GM21619 (cell line): ENCODE results near the gene PRDM2.

Experiments used
- ATAC-seq: cut with Tn5 transposase; IDR thresholded peaks from one replicate; pipeline ENCODE4 v1.9.1; 2021; ENCODE audit not compliant: unreplicated experiment

The PRDM2 gene

DNA sequence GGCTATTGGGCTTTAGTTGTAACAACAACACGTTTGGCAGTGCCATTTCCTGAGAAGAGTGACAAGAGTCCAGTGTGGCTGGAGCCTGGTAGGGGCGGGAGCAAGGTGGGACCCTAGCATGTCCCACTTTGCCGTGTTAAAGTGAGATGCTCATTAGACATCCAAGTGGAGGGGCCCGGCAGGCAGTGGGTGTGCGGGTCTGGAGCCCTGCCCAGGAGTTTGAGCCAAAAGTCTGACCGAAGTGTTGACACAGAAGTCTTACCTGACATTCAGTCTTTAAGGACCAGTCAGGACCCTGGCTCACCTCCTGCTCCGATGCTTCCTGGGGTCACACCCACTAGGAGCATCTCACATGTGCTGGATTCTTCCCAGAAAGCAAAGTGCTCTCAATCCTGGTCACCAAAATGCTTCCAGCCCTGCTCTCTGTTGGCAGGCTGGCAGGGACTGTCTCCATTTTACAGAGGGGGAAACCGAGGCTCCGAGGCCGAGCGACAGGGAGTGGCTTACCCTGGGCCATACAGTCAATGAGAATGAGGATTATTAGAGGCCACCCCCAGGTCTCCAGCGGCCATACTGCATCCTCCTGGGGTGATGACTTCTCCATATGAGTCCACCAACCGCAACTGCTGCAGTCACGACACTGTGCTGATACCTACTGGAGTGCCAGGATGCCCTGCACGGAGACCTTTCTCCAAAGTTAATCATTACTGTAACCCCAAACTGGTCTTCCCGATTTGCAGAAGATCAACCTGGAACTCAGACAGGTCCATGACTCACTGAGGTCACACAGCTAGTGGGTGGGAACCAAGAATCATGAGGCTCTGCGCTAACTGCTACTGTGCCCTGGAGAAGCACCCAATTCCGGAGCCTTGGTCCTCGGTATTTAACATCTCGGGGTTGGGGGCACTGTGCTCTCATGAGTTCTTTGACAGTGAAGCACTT, 112.7 kb downstream of the PRDM2 start:
- no peak for ATAC-seq

GRCh38 chr1:13813398-13814012, 113.5 kb downstream of the PRDM2 start:
- ATAC-seq: no peak

DNA sequence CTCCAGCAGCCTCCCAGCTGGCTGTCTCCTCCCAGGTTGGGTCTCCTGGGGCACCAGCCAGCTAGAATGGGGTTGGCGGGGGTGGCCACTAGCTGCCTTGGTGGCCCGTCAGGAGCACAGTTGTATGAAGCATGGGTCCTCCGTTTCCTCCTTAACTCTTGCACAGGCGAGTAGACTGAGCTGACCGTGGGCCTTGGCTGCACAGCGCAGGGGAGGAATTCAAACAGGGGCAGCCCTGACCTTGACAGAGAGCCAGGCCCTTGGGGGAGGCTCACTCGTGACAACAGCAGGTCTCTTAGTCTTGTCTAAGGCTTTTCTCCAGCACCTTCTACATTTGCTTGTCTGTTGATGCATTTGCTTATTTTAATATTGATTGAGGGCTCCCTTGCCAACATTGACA, 114.1 kb downstream of the PRDM2 start:
- ATAC-seq: no peak

DNA sequence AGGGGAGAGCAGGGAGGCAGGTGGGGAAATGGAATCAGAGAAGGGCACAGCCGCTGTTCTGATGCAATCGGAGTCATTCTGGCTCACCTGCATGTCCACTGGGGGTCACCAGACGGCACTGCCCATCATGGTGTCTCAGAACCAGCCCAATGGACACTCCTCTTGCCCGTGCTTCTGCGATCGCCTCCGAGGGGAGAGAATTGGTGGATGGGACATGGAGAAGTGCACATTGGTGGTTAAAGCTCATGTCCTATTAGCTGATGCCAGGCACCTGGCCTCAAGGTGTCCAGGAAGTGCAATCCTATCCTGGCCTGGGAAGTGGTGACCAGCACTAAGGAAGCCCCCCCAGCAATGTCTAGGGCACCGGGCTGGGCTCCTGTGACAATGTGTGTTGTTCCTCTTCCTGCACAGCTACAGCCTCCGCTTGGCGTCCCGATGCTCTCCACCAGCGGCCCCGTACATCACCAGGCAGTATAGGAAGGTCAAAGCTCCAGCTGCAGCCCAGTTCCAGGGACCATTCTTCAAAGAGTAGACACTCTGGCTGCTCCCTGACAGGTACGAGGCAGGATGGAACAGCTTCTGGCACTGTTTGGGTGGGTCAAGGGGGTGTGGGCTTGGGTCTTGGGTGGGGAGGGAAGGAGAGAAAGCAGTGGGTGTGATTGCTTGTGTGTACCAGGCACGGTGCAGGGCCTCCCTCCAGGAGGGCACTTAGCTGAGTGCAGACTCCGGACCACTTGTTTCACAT, 116.2 kb downstream of the PRDM2 start:
- ATAC-seq: no peak

DNA sequence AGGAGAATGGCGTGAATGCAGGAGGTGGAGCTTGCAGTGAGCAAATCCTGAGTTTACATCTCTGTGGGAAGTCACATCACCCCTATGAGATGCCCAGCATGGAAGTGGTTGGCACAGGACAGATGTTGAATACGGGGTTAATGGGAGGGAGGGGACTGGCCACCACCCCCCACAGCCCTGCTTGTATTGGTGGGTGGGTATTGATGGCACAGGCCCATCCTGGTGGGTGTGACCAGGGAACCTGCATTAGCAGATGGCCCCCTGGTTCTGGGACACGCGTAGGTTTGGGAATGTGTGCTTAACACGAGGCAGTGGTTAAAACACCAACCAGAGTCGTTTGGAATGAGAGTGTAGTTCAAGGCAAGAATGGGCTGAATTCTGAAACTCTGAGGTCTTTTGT, 117.9 kb downstream of the PRDM2 start:
- no peak for ATAC-seq

- ATAC-seq: no peak
These were observed 118.9 kb downstream of the PRDM2 start for GRCh38 chr1:13818926-13819325.

DNA sequence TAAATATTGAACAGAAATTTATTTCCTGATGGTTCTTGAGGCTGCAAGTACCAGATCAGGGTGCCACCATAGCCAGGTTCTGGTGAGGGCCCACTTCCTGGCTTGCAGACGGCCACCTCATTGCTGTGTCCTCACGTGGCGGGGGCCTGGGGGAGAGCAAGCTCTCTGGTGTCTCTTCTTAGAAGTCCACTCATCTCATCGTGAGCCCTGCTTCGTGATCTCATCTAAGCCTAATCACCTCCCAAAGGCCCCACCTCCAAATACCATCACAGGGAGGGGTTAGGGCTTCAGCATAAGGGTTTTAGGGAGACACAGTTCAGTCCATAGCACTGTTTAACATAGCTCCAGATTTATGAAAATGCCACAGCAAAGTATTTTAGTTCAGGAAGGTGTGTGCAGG, 119.7 kb downstream of the PRDM2 start:
- ATAC-seq: no peak

DNA sequence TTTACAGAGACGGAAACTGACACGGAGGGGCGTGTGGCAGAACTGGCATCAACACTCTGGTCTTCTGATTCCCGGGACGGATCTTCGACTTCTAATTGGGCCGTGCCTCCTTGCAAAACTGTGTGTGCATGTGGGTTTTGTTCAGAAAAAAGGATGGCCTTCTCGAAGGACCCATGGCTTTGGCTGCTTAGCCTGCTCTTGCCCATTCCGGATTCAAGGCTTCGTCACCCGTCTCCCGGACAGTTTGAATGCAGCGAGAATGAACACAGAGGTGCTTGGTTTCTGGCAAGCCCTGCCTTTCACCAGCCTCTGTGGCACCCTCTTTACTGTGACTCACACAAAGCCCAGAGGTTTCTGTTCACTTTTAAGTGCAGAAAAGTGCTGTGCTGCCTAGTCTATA, 120.1 kb downstream of the PRDM2 start:
- ATAC-seq: no peak

GRCh38 chr1:13820456-13820855, 120.5 kb downstream of the PRDM2 start:
- no peak for ATAC-seq

DNA sequence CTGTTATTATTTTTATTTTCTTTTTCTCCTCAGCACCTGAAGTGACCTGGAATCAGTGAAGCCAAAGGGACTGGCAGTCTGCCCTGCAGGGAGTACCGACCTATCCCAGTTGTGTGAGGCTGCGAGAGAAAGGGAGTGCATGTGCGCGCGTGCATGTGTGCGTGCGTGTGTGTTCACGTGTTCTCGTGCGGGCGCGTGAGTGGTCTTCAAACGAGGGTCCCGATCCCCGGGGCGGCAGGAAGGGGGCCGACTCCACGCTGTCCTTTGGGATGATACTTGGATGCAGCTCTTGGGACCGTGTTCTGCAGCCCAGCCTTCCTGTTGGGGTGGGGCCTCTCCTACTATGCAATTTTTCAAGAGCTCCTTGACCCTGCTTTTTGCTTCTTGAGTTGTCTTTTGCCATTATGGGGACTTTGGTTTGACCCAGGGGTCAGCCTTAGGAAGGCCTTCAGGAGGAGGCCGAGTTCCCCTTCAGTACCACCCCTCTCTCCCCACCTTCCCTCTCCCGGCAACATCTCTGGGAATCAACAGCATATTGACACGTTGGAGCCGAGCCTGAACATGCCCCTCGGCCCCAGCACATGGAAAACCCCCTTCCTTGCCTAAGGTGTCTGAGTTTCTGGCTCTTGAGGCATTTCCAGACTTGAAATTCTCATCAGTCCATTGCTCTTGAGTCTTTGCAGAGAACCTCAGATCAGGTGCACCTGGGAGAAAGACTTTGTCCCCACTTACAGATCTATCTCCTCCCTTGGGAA, 123.3 kb downstream of the PRDM2 start:
- ATAC-seq: no peak

- no peak for ATAC-seq
These were observed 123.9 kb downstream of the PRDM2 start for GRCh38 chr1:13823936-13824335.

DNA sequence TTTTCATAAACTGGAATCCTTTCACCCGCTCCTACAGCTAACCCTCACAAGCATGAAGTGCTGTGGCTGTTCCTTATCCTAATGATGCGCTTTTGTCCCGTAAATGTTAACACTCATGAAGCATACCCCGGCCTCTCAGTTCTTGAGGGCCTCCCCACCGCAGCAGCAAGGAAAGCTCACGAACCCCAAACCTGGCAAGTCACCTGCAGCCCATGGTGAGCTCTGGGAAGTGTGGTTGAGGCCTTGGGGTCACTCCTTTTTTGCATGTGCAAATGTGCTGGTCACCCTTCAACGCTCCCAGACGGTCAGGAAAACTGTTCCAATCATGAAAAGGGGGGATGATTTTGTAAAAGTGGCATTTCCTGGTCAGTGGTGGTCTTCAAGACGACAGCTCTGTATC, 124.6 kb downstream of the PRDM2 start:
- ATAC-seq: no peak

DNA sequence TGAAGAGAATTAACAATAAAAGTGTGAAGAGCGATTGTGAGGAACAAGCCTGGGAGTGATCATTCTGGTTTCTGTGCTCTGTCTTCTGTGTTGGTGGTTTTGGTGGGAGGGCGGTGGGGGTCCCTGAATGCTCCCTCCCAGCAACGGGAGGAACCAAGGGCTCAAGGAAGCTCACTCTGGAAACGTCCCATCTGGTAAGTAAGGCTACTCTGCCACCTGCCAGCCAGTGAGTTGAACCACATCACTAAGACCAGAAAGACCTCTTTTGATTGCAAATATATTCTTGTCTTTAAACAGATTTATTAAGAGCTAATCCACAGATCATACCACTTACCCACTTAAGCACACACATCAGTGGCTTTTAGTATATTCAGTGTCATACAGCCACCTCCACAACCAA, 125.0 kb downstream of the PRDM2 start:
- no peak for ATAC-seq

- ATAC-seq: no peak
These were observed 126.0 kb downstream of the PRDM2 start for GRCh38 chr1:13826009-13826408.

DNA sequence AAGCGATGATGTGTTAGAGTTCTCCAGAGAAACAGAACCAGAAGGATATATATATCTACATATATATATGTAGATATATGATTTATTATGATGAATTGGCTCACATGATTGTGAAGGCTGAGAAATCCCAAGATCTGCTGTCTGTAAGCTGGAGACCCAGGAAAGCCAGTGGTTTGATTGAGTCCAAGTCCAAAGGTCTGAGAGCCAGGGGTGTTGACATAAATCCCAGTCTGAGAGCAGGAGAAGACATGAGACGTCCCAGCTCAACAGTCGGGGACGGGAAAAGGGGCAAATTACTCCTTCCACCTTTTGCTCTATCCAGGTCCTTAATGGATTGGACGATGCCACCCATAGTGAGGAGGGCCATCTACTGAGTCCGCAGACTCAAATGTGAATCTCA, 126.6 kb downstream of the PRDM2 start:
- ATAC-seq: no peak

DNA sequence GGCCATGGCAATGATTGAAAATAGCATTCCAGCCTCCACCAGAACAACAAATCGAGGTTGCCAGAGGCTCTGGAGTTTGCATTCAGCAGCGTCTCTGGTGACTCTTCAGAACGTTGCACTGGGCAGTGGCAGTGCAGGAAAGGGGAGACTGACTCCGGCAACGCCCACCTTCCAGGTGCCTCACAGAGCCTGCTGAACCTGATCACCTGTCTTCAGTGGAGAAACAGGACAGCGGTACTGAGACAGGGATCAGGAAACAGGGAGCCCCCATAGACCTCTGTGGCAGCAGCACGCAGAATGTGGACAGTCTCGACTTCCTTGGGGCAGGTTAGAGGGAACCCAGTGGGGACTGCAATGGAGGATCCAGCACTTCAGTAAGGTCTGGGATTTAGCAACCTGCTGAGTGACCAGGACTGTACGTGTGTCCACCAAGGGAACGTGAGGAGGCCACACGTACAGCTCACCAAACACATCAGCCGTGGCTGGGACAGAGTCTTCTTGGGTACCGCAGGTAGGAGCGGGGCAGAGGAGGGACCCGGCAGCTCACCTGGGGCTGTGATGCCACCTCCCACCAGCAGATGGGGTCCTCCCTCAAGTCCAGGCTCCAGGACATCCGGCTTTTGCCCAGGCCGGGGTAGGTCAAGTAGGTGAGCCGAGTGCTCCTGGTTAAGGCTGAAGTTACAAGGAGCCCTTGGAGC, 128.6 kb downstream of the PRDM2 start:
- ATAC-seq: peak; percentile 70

DNA sequence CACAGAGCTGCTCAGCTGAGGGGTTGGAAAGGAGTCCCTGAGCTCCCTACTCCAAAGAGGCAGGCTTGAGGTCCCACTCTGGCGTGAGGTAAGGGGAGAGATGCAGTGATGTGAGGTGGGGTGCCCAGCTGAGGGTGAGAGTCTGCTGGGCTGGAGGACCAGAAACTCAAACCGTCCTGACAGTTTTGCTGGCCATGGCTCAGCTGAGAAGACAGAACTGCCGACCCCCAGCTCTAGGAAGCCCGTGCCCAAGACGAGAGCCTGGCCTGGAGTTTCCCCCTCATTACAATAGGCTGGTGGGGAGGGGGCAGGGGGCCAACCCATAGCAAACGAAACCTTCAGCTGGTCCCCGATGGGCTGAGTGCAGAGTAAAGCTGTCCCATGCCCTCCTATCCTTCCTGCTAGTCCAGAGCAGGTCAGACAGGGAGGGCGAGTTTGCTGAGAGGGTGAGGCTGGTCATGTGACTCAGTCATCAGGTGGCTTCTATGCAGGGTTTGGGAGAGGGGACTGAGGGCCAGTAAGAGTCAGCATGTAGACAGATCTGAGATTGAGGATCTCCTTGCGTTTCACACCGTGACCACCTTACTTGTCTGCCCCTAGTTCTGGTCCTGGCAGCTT, 129.3 kb downstream of the PRDM2 start:
- ATAC-seq: no peak

DNA sequence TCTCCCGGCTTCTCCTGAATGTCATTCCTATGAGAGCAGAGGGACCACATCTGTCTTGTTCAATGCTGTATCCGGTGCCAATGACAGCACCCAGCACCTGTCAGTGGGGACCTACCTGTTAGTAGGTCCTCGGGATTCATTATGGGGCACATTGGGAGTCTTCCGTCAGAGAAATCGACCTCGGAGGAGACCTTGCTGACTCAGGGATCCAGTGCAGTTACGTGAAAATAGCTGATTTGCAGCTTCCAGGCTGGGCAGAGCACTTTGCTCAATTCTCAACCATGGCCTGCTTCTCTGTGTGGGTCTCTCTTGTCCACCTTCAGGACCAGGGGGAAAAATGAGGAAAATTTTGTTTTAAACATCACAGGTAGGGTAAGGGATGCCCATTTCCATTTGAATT, 130.2 kb downstream of the PRDM2 start:
- ATAC-seq: no peak

- no peak for ATAC-seq
These were observed 130.8 kb downstream of the PRDM2 start for GRCh38 chr1:13830616-13831280.

DNA sequence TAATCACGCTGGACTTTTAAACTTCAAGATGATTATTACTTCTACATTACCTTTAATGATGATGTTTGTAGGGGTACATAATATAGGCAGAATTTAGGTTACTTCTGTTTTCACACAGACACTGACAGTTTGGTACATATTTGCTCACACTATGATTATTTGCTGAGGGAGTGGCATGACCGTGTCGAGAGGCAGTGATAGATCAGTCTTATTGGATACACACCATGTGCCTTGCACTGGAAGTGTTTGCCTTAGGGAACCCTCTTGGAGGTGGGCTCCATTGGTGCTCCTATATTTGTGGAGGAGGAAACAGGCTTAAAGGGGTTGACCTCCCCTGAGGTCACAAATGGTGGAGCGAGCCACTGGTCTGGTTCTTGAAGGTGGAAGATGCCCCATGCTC, 132.1 kb downstream of the PRDM2 start:
- no peak for ATAC-seq
